ENCODE measurements around the gene POLD1.

DNA sequence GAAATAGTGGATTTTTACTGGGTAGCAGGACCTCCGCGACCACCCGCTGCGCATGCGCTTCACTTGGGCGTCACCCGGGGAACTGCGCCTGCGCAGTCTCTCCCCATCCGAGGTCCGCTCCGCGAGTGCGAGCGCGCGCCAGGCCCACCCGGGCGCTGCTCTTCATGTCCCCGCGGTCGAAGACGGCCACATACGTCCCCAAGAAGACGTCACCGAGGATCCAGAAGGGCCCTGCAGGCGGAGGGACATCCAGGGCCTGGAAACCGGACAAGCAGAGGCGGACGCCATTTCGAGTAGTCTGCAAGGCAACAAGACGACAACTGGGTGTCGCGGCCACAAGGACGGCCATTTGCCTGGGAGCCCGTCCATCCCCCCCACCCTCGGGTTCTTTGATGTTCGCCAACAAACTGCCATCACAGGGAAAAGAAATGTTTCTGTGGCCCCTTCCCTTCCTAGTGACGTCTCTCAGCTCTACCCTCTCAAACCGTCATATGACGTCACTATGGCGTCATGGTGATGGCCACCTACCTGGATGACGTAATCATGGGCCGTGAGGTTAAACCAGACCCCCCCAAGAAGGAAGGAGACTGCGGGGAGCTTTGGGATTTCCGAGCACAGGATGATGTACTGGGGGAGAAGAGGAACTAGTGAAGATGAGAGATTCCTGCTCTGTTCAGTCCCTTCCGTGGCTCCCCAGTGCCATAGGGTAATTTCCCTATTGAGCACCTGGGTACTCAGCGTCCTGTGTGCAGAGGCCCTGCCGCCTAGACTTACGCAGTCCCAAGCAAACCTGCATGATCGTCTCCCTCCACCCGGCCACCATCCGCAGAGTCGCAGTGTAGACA lies 25.4 kb upstream of the POLD1 start:
- TF ChIP-seq, protein P1, sequence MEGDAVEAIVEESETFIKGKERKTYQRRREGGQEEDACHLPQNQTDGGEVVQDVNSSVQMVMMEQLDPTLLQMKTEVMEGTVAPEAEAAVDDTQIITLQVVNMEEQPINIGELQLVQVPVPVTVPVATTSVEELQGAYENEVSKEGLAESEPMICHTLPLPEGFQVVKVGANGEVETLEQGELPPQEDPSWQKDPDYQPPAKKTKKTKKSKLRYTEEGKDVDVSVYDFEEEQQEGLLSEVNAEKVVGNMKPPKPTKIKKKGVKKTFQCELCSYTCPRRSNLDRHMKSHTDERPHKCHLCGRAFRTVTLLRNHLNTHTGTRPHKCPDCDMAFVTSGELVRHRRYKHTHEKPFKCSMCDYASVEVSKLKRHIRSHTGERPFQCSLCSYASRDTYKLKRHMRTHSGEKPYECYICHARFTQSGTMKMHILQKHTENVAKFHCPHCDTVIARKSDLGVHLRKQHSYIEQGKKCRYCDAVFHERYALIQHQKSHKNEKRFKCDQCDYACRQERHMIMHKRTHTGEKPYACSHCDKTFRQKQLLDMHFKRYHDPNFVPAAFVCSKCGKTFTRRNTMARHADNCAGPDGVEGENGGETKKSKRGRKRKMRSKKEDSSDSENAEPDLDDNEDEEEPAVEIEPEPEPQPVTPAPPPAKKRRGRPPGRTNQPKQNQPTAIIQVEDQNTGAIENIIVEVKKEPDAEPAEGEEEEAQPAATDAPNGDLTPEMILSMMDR (IDR thresholded peaks at IDR 0.05): no peak
- TF ChIP-seq ZFX (IDR thresholded peaks at IDR 0.05; ENCODE audit: borderline replicate concordance): no peak
